Measurements from ENCODE around the gene CNOT6L. TPM values are rescaled to one million over a fixed set of nuclear protein-coding genes. Genes with fewer than 3 reads are reported as not detected.

The CNOT6L gene
- total RNA-seq, 1 donor = 16.4 TPM

DNA sequence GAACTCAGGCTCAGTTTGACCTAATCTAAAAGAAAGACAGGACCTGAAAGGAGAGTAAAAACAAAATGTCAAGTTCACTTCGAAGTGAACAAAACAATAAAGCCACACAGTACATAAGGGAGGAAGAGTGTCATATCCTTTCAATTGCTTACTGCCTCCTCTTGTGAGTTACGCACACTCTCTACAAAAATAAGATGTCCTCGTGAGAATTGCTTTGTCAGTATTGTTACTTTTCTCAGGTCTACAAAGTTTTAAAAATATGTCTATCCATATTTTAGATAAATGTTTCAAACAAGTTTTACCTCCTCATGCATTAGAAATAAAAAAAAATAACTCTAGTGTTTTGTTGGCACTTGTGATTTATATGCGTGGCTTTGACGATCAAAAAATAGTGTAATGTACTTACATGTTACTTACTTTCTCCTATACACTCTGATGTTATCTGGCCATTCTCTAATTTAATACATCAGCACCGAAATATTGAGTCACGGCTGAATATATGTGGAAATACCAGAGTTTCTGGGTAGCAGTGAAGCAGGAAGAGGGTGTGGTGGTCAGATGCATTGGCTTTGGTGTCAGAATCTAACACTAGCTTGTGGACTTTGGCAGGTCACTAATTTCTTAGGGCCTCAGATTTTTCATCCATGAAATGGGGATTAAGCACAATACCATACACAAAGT is 35.4 kb upstream of the CNOT6L start:
- no peak for DNase-seq (ENCODE audit: low read depth)
- H3K4me3 ChIP-seq (ENCODE audit: low read depth, low read length) = no peak overlapping the region
- TF ChIP-seq, protein P1, sequence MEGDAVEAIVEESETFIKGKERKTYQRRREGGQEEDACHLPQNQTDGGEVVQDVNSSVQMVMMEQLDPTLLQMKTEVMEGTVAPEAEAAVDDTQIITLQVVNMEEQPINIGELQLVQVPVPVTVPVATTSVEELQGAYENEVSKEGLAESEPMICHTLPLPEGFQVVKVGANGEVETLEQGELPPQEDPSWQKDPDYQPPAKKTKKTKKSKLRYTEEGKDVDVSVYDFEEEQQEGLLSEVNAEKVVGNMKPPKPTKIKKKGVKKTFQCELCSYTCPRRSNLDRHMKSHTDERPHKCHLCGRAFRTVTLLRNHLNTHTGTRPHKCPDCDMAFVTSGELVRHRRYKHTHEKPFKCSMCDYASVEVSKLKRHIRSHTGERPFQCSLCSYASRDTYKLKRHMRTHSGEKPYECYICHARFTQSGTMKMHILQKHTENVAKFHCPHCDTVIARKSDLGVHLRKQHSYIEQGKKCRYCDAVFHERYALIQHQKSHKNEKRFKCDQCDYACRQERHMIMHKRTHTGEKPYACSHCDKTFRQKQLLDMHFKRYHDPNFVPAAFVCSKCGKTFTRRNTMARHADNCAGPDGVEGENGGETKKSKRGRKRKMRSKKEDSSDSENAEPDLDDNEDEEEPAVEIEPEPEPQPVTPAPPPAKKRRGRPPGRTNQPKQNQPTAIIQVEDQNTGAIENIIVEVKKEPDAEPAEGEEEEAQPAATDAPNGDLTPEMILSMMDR (IDR thresholded peaks at IDR 0.05; ENCODE audit: insufficient read depth, low read length) = no peak

DNA sequence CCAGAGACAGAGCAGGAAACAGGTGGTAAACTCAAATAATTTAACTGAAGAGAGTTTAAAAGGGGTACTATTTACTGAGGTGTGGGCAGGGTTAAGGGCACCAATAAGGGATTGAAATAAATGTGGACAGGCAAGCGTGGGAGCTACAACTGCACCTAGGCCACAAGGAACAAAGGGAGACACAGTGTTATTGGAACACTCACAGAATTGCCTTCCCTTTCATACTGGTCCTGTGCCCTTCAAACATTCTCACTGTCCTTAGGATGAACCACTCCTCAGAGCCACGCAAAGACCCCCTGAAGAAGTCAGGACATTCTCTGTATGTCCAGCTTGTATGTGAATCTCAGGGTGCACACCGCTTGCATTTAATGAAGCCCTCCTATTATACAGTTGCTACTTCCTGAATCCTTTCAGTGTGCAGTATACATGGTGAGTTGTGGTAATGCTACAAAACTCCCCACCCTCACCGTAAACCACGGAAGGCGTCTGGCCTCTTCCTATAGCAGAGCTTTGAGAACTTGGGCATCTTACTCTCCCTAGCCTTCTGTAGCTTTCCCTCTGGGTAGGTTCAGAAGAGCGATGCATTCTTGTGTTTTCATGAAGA is 33.8 kb upstream of the CNOT6L start:
- TF ChIP-seq, protein P1 (IDR thresholded peaks at IDR 0.05; ENCODE audit: insufficient read depth, low read length) = no peak

DNA sequence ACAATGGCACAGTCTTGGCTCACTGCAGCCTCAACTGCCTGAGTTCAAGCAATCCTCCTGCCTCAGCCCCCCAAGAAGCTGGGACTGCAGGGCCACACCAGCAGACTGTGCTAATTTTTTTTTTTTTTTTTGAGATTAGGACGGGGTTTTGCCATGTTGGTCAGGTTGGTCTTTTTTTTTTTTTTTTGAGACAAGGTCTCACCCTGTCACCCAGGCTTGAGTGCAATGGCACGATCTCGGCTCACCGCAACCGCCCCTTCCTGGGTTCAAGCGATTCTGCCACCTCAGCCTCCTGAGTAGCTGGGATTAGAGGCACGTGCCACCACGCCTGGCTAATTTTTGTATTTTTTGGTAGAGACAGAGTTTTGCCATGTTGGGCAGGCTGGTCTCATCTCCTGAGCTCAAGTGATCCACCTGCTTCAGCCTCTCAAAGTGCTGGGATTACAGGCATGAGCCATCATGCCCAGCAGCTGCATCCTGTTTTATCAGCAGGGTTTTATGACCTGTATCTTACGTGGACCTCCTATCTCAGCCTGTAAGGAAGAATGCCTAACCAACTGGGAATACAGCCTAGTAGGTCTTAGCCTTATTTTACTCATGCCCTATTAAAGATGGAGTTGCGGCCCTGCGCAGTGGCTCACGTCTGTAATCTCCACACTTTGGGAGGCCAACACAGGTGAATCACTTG is 30.3 kb upstream of the CNOT6L start:
- TF ChIP-seq, protein P1 (IDR thresholded peaks at IDR 0.05; ENCODE audit: insufficient read depth, low read length) = no peak
- no peak for DNase-seq (ENCODE audit: low read depth)

More for the DNA sequence above, 33.8 kb upstream of the CNOT6L start:
- DNase-seq (ENCODE audit: low read depth) = no peak
- no peak overlapping the region for H3K4me3 ChIP-seq (ENCODE audit: low read depth, low read length)

DNA sequence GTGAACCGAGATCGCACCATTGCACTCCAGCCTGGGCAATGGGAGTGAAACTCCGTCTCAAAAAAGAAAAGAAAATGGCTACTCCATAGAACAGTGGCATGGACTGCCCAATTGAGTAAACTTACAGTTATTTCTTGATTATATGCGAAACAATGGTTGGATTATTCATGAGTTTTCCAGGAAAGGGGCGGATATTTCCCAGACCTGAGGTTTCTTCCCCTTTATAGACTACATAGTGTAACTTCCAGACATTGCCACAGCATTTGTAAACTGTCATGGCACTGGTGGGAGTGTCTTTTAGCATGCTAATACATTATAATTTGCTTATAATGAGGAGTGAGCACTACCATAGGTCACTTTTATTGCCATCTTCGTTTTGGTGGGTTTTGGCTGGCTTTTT is 29.3 kb upstream of the CNOT6L start:
- no peak overlapping the region for H3K4me3 ChIP-seq (ENCODE audit: low read depth, low read length)
- TF ChIP-seq, protein P1 (IDR thresholded peaks at IDR 0.05; ENCODE audit: insufficient read depth, low read length) = no peak
- DNase-seq (ENCODE audit: low read depth) = no peak

More for the DNA sequence above, 30.3 kb upstream of the CNOT6L start:
- H3K4me3 ChIP-seq (ENCODE audit: low read depth, low read length) = no peak overlapping the region

DNA sequence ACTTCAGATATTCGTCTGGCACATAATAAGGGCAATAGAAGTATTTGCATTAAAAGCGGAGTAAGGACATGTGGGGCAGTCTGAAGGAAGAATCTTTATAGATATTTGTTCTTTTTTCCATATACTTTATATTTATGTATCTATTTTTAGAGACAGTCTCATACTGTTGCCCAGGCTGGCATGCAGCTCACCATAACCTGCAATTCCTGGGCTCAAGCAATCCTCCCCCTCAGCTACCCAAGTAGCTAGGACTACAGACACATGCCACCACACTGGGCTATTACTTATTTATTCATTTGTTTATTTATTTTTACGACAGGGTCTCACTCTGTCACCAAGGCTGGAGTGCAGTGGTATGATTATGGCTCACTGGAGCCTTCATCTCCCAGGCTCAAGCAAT is 26.8 kb upstream of the CNOT6L start:
- TF ChIP-seq, protein P1 (IDR thresholded peaks at IDR 0.05; ENCODE audit: insufficient read depth, low read length) = no peak

DNA sequence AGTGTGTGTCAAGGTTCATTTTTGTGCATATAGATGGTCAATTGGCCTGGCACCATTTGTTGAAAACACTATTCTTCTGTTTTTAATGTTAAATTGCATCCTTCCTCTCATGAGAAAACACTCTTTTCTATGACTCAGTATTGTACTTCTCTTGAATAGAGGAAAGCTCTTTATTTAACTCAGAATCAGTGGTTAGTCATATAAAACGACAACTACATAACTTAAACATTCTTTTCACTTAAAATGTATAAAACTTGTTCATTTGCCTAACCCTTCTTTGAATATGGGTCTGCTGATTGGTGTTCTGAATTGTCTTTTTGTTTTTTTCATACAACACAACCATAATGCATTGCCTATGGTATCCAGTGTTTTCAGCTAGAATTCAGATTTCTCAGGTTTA is 26.2 kb upstream of the CNOT6L start:
- no peak for DNase-seq (ENCODE audit: low read depth)
- H3K4me3 ChIP-seq (ENCODE audit: low read depth, low read length) = no peak overlapping the region
- TF ChIP-seq, protein P1 (IDR thresholded peaks at IDR 0.05; ENCODE audit: insufficient read depth, low read length) = no peak

More for the DNA sequence above, 26.8 kb upstream of the CNOT6L start:
- DNase-seq (ENCODE audit: low read depth) = no peak
- no peak overlapping the region for H3K4me3 ChIP-seq (ENCODE audit: low read depth, low read length)

All from fibroblast of the aortic adventitia (primary cell).